GM23248 (cell line): ENCODE measurements around the gene ABL2.

Source experiments
- EZH2 ChIP-seq: fragments of 200-600 bp; sonication (generic); IDR thresholded peaks from 2 replicates; pipeline ENCODE4 v1.6.1; 2018; ENCODE audit warnings: antibody characterized with exemption, mild to moderate bottlenecking; ENCODE audit not compliant: insufficient read depth, poor library complexity, severe bottlenecking
- EZH2phosphoT487 ChIP-seq: fragments of 200-600 bp; sonication (generic); IDR thresholded peaks from 2 replicates; pipeline ENCODE4 v1.6.1; 2018; ENCODE audit warnings: antibody characterized with exemption, moderate library complexity, mild to moderate bottlenecking, low read depth; ENCODE audit not compliant: insufficient read depth

- no peak for TF ChIP-seq EZH2
- TF ChIP-seq EZH2phosphoT487: no peak
These were observed 148.4 kb downstream of the ABL2 start for GRCh38 chr1:179080866-179081686.
